ENCODE data around the gene PSMB2.

The PSMB2 gene

DNA sequence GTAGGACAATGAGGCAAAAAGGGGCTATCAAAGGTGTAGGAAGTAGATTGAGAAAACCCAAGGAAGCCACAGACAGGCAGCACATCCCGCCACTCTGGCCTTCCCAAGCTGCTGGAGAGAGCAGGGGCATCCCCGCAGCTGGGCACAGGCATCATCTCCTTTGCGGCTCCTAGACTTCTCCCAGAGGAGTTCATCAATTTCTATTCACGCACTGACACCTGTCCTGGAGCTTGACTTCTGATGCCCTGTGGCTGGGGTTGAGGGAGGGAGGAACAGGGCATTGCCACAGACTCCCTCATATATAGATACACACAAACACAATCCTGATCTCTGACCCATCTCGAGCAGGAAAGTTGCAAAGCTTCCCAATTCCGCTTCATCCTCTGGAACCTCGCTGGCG is 70.1 kb downstream of the PSMB2 start:
- H3K27me3 Mint-ChIP-seq (ENCODE audit: low read depth) = peaks cover 76% of the 10 kb centered on the region
- no peaks in the 10 kb centered on the region for H3K36me3 Mint-ChIP-seq (ENCODE audit: low read depth)
- no peak overlapping the region for H3K27ac Mint-ChIP-seq
- H3K9me3 Mint-ChIP-seq = no peaks in the 10 kb centered on the region
- TF ChIP-seq, protein P1, sequence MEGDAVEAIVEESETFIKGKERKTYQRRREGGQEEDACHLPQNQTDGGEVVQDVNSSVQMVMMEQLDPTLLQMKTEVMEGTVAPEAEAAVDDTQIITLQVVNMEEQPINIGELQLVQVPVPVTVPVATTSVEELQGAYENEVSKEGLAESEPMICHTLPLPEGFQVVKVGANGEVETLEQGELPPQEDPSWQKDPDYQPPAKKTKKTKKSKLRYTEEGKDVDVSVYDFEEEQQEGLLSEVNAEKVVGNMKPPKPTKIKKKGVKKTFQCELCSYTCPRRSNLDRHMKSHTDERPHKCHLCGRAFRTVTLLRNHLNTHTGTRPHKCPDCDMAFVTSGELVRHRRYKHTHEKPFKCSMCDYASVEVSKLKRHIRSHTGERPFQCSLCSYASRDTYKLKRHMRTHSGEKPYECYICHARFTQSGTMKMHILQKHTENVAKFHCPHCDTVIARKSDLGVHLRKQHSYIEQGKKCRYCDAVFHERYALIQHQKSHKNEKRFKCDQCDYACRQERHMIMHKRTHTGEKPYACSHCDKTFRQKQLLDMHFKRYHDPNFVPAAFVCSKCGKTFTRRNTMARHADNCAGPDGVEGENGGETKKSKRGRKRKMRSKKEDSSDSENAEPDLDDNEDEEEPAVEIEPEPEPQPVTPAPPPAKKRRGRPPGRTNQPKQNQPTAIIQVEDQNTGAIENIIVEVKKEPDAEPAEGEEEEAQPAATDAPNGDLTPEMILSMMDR (IDR thresholded peaks at IDR 0.05; ENCODE audit: unreplicated experiment in 3 of 3) = no peak
- H3K4me3 Mint-ChIP-seq = peak overlapping the region in 1 of 3 experiments; percentile 41
- H3K4me1 Mint-ChIP-seq = peaks cover 35% of the 10 kb centered on the region

DNA sequence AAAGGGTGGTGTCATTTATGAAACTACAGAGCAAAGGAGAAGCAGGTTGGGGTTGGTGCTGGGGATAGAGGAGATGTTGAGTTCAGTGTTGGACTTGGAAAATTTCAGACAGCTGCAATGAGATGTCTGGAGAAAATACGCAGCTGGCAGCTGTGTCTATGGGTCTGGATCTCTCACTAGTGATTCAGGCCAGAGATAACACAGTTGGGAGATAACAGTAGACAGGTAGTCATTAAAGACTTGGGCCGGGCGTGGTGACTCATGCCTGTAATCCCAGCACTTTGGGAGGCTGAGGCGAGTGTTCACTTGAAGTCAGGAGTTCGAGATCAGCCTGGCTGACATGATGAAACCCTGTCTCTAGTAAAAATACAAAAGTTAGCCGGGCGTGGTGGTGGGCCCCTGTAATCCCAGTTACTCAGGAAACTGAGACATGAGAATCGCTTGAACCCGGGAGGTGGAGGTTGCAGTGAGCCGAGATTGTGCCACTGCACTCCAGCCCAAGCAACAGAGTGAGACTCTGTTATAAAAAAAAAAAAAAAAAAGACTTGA is 70.7 kb downstream of the PSMB2 start:
- H3K36me3 Mint-ChIP-seq (ENCODE audit: low read depth) = no peaks in the 10 kb centered on the region
- H3K4me3 Mint-ChIP-seq = peak overlapping the region in 1 of 3 experiments; percentile 41
- no peak overlapping the region for H3K27ac Mint-ChIP-seq
- no peaks in the 10 kb centered on the region for H3K9me3 Mint-ChIP-seq
- H3K4me1 Mint-ChIP-seq = peaks cover 33% of the 10 kb centered on the region
- H3K27me3 Mint-ChIP-seq (ENCODE audit: low read depth) = peaks cover 70% of the 10 kb centered on the region
- TF ChIP-seq, protein P1 (IDR thresholded peaks at IDR 0.05; ENCODE audit: unreplicated experiment in 3 of 3) = no peak

DNA sequence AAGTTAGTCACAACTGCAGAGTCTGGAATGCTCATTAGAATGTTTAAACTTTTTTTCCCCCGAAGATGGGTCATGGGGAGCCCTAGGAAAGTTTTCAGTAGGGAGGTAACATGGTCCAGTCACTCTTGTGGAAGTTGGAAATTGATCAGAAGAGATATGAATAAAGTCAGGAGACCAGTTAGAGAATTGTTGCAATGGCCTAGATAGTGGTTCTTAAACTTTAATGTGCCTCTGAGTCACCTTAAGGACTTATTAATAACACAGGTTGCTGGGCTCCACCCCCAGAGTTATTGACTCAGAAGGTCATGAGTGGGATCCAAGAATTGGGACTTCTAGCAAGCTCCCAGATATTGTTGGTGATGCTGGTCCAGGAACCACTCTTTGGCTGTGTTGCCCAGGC is 71.4 kb downstream of the PSMB2 start:
- H3K9me3 Mint-ChIP-seq = no peaks in the 10 kb centered on the region
- H3K4me1 Mint-ChIP-seq = peaks cover 27% of the 10 kb centered on the region
- H3K27me3 Mint-ChIP-seq (ENCODE audit: low read depth) = peaks cover 63% of the 10 kb centered on the region
- TF ChIP-seq, protein P1 (IDR thresholded peaks at IDR 0.05; ENCODE audit: unreplicated experiment in 3 of 3) = no peak
- H3K36me3 Mint-ChIP-seq (ENCODE audit: low read depth) = peaks cover under 1% of the 10 kb centered on the region
- no peak overlapping the region for H3K4me3 Mint-ChIP-seq
- no peak overlapping the region for H3K27ac Mint-ChIP-seq

DNA sequence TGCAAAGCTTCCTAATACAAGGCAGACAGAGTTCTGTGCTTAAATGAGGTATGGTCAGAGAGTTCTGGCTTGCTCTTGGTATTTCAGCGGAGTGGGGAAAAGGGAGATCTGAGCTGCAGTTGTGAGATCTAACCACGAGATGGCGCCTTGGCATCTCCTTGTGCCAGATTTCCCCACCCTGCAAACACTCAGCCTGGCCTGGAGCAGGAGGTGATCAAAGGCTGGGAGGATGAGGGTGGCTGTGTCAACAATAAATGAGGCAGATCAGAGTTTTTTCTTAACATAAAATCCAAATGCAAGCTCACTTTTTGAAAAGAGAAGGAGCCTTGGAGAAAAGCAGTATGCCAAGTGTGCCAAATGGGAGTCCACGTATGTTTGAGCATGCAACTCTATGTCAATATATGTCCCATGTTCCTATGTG is 72.3 kb downstream of the PSMB2 start:
- Mint-ChIP-seq H3K36me3 (ENCODE audit: low read depth) (peaks cover 10% of the 10 kb centered on the region), H3K4me3 (no peak overlapping the region), H3K27ac (no peak overlapping the region), H3K9me3 (no peaks in the 10 kb centered on the region), H3K27me3 (ENCODE audit: low read depth) (peaks cover 55% of the 10 kb centered on the region), H3K4me1 (peaks cover 27% of the 10 kb centered on the region)
- TF ChIP-seq, protein P1 (IDR thresholded peaks at IDR 0.05; ENCODE audit: unreplicated experiment in 3 of 3) = peak; percentile 82 to 89 (median 89)

DNA sequence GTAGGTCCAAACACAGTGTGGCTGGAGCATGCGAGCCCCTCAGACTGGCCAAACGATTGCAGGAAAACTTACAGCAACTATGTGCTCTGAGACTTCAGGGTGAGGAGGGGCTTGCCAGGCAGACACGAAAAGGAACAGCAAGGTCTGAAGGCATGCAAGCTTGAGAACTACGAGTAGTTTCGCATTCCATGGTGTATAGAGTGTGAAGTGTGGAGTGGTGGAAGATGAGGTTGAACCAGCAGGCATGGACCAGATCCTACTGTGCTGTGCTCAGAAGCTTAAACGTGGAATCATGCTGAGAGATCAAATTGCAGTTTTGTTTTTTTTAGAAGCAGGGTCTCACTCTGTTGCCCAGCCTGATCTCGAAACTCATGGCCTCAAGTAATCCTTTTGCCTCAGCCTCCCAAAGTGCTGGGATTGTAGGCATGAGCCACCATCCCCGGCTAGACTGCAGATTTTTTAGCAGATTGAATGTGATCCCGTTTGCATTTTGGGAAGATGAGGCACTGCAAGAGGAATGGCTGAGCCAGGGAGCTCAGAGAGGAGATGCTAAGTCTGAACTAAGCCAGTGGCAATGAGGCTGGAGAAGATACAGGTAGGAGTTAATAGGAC is 73.3 kb downstream of the PSMB2 start:
- Mint-ChIP-seq H3K4me1 (peaks cover 27% of the 10 kb centered on the region), H3K27ac (no peak overlapping the region), H3K4me3 (no peak overlapping the region), H3K36me3 (ENCODE audit: low read depth) (peaks cover 10% of the 10 kb centered on the region), H3K27me3 (ENCODE audit: low read depth) (peaks cover 48% of the 10 kb centered on the region), H3K9me3 (no peaks in the 10 kb centered on the region)
- TF ChIP-seq, protein P1 (IDR thresholded peaks at IDR 0.05; ENCODE audit: unreplicated experiment in 3 of 3) = no peak

DNA sequence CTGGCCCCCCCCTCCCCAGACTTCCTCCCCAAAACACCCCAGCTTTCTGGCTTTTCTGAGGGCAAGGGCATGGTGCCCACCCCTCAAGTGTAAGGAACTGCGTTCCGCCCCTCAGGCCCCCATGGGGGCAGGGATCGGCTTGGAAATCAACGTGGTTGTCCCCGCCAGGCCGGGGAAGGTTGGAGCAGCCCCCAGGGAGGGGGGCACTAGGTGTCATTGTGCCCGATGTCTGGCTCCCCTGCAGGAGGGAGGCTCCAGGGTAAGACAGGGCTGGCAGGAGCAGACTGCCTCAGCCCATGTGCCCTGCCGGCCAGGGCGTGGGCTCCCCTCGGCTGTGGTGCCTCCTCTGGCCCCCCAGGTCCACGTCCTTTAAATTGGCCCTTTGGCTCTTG is 75.6 kb downstream of the PSMB2 start:
- Mint-ChIP-seq H3K4me3 (no peak overlapping the region), H3K4me1 (peaks cover 28% of the 10 kb centered on the region), H3K27me3 (ENCODE audit: low read depth) (peaks cover 25% of the 10 kb centered on the region), H3K27ac (no peak overlapping the region), H3K9me3 (no peaks in the 10 kb centered on the region), H3K36me3 (ENCODE audit: low read depth) (peaks cover 17% of the 10 kb centered on the region)
- TF ChIP-seq, protein P1 (IDR thresholded peaks at IDR 0.05; ENCODE audit: unreplicated experiment in 3 of 3) = no peak

All from nephron (organoid).